CD4-positive, CD25-positive, alpha-beta regulatory T cell (primary cell): Measurements from ENCODE around the gene FAM168A. TPM values are rescaled to one million over a fixed set of nuclear protein-coding genes. Genes with fewer than 3 reads are reported as not detected.

Source experiments
- ATAC-seq, 2 donors: fragments of 150-1000 bp; cut with Tn5 transposase; one replicate each; pipeline ENCODE4 v1.10.0; 2021; ENCODE audit warnings: low read depth in 2 of 2, moderate number of reproducible peaks in 2 of 2, moderate library complexity in 1 of 2
- DNase-seq, 3 donors: peaks; one replicate each; pipeline versions ENCODE4 v3.0.0 to v3.0.0-alpha.2; 2012 to 2022; ENCODE audit warnings: mixed read lengths in 1 of 3
- H3K27ac ChIP-seq: one replicate; pipeline ENCODE4 v1.7.0; 2013; ENCODE audit warnings: mild to moderate bottlenecking, low read length; ENCODE audit not compliant: insufficient read depth, poor library complexity, severe bottlenecking
- H3K27me3 ChIP-seq: one replicate; pipeline ENCODE4 v1.7.0; 2013; ENCODE audit warnings: low read length; ENCODE audit not compliant: control insufficient read depth, insufficient read depth
- H3K36me3 ChIP-seq: one replicate; pipeline ENCODE4 v1.7.0; 2013; ENCODE audit warnings: mild to moderate bottlenecking, low read length, moderate library complexity; ENCODE audit not compliant: control insufficient read depth, insufficient read depth
- H3K4me1 ChIP-seq: 2 replicates; pipeline ENCODE4 v1.7.0; 2013; ENCODE audit warnings: mild to moderate bottlenecking, low read length; ENCODE audit not compliant: insufficient read depth, control insufficient read depth, poor library complexity, severe bottlenecking
- H3K4me3 ChIP-seq: one replicate; pipeline ENCODE4 v1.7.0; 2013; ENCODE audit warnings: low read depth, mild to moderate bottlenecking, low read length, moderate library complexity
- H3K9me3 ChIP-seq, 2 experiments: 1 replicate in 1 of 2; 2 replicates in 1 of 2; pipeline ENCODE4 v1.7.0; 2013; ENCODE audit warnings: low read length in 2 of 2, mild to moderate bottlenecking in 1 of 2, moderate library complexity in 1 of 2; ENCODE audit not compliant: control insufficient read depth in 2 of 2
- H3K27ac Mint-ChIP-seq, 3 donors: one replicate each; pipeline ENCODE4 v1.8.0; 2020 to 2022; ENCODE audit warnings: mild to moderate bottlenecking in 3 of 3, mixed read lengths in 3 of 3, moderate library complexity in 2 of 3
- H3K27me3 Mint-ChIP-seq: one replicate; pipeline ENCODE4 v1.8.0; 2022; ENCODE audit warnings: mild to moderate bottlenecking, mixed read lengths
- H3K36me3 Mint-ChIP-seq: one replicate; pipeline ENCODE4 v1.8.0; 2020; ENCODE audit warnings: mixed read lengths
- H3K4me1 Mint-ChIP-seq, 4 donors: one replicate each; pipeline ENCODE4 v1.8.0; 2020 to 2022; ENCODE audit warnings: mixed read lengths in 4 of 4, mild to moderate bottlenecking in 1 of 4
- H3K4me3 Mint-ChIP-seq, 4 donors: one replicate each; pipeline ENCODE4 v1.8.0; 2020 to 2022; ENCODE audit warnings: mild to moderate bottlenecking in 4 of 4, mixed read lengths in 4 of 4, moderate library complexity in 3 of 4
- H3K9me3 Mint-ChIP-seq, 7 donors: one replicate each; pipeline ENCODE4 v1.8.0; 2020 to 2022; ENCODE audit warnings: mixed read lengths in 7 of 7, mild to moderate bottlenecking in 3 of 7, moderate library complexity in 2 of 7
- polyA plus RNA-seq, 4 donors: library from polyadenylated mRNA; unstranded; fragments of 300-500 nt; fragmentation: Illumina TruSeq; gene quantifications; one replicate each; pipeline ENCODE4 v1.2.3, GENCODE V29; 2021
- total RNA-seq: library from RNA; stranded (reverse); gene quantifications from one replicate; pipeline ENCODE4 v1.2.3, GENCODE V29; 2022

The FAM168A gene
- total and polyA plus RNA-seq, 5 donors from 2014 or later: 1.5 to 21.3 (median 3.0) TPM

DNA sequence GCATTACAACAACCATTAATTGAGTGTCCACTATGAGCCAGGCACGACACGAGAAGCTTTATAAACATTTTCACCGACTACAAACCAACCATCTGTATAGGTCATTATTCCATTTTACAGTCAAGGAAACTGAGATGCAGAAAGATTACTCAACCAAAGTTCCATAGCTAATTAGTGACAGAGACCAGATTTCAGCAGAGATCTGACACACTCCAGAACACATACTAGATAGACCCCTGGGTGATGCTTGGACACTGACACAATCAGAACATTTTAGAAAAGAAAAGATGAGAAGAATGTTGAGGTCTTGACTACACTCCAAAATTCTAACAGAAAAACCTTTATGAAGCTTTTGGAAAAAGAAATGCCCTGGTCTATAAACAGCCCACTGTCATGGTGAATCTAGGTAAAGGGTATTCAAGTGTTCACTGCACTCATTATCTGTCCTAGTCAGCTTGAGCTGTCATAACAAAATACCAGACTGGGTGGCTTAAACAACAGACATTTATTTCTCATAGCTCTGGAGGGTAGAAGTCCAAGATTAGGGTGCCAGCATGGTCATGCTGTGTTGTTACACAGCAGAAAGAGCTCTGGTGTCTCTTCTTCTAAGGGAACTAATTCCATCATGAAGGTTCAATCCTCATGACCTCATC is 132.8 kb downstream of the FAM168A start:
- H3K27ac Mint-ChIP-seq: no peak overlapping the region
- H3K9me3 ChIP-seq: no peaks in the 10 kb centered on the region
- no peaks in the 10 kb centered on the region for H3K27me3 Mint-ChIP-seq
- peaks cover 0 to 13% (median 7%) of the 10 kb centered on the region in 4 donors for H3K4me1 Mint-ChIP-seq
- no peaks in the 10 kb centered on the region for H3K4me1 ChIP-seq
- no peak for DNase-seq
- H3K36me3 ChIP-seq: peaks cover 4% of the 10 kb centered on the region
- no peak overlapping the region for H3K27ac ChIP-seq
- H3K36me3 Mint-ChIP-seq: peaks cover 25% of the 10 kb centered on the region
- H3K9me3 Mint-ChIP-seq: no peaks in the 10 kb centered on the region
- no peak for ATAC-seq
- H3K27me3 ChIP-seq: no peaks in the 10 kb centered on the region
- H3K4me3 Mint-ChIP-seq: no peak overlapping the region
- no peak overlapping the region for H3K4me3 ChIP-seq

GRCh38 chr11:73464347-73464746 is 133.6 kb downstream of the FAM168A start:
- DNase-seq: no peak
- Histone ChIP-seq H3K9me3 (no peaks in the 10 kb centered on the region), H3K27ac (no peak overlapping the region), H3K4me3 (no peak overlapping the region), H3K27me3 (no peaks in the 10 kb centered on the region), H3K4me1 (no peaks in the 10 kb centered on the region), H3K36me3 (peaks cover 4% of the 10 kb centered on the region)
- Mint-ChIP-seq H3K27me3 (no peaks in the 10 kb centered on the region), H3K36me3 (peaks cover 28% of the 10 kb centered on the region), H3K4me1 (peaks cover 0 to 13% (median 6%) of the 10 kb centered on the region in 4 donors), H3K4me3 (no peak overlapping the region), H3K27ac (no peak overlapping the region), H3K9me3 (no peaks in the 10 kb centered on the region)
- no peak for ATAC-seq

DNA sequence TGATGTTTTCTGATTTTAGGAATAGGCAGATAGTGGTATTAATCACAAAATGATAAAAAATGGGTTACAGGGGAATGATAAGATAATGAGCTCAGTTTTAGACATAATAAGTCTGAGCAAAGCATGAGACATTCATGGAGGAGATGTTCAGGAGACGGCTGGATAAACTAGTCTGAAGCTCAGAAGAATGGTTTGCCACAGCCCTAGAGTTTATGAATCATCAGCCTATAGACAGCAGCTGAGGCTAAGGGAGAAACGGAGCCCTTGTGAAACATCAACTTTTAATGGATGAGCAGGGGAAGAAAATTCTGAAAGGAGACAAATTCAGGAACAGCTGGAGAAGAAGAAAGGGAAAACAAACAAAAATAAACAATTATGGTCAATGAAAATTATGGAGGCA is 134.6 kb downstream of the FAM168A start:
- peaks cover 0 to 13% (median 5%) of the 10 kb centered on the region in 4 donors for H3K4me1 Mint-ChIP-seq
- Histone ChIP-seq H3K27ac (no peak overlapping the region), H3K27me3 (no peaks in the 10 kb centered on the region), H3K36me3 (peaks cover 4% of the 10 kb centered on the region), H3K4me3 (no peak overlapping the region), H3K4me1 (no peaks in the 10 kb centered on the region), H3K9me3 (no peaks in the 10 kb centered on the region)
- no peaks in the 10 kb centered on the region for H3K27me3 Mint-ChIP-seq
- DNase-seq (no peak), ATAC-seq (no peak)
- no peak overlapping the region for H3K27ac Mint-ChIP-seq
- no peaks in the 10 kb centered on the region for H3K9me3 Mint-ChIP-seq
- H3K4me3 Mint-ChIP-seq: no peak overlapping the region
- peaks cover 28% of the 10 kb centered on the region for H3K36me3 Mint-ChIP-seq

GRCh38 chr11:73461964-73462363 is 135.9 kb downstream of the FAM168A start:
- H3K27ac ChIP-seq: no peak overlapping the region
- H3K4me3 ChIP-seq: no peak overlapping the region
- no peaks in the 10 kb centered on the region for H3K9me3 Mint-ChIP-seq

GRCh38 chr11:73461335-73461840 is 136.5 kb downstream of the FAM168A start:
- ATAC-seq (no peak), DNase-seq (no peak)
- Histone ChIP-seq H3K4me1 (no peaks in the 10 kb centered on the region), H3K27ac (no peak overlapping the region), H3K36me3 (peaks cover 2% of the 10 kb centered on the region), H3K4me3 (no peak overlapping the region), H3K9me3 (no peaks in the 10 kb centered on the region), H3K27me3 (no peaks in the 10 kb centered on the region)
- no peak overlapping the region for H3K4me3 Mint-ChIP-seq
- no peaks in the 10 kb centered on the region for H3K9me3 Mint-ChIP-seq
- H3K27ac Mint-ChIP-seq: no peak overlapping the region
- H3K27me3 Mint-ChIP-seq: no peaks in the 10 kb centered on the region
- peaks cover 0 to 19% (median 5%) of the 10 kb centered on the region in 4 donors for H3K4me1 Mint-ChIP-seq
- H3K36me3 Mint-ChIP-seq: peaks cover 31% of the 10 kb centered on the region

More at GRCh38 chr11:73461964-73462363, 135.9 kb downstream of the FAM168A start:
- DNase-seq (no peak), ATAC-seq (no peak)
- Mint-ChIP-seq H3K27me3 (no peaks in the 10 kb centered on the region), H3K36me3 (peaks cover 28% of the 10 kb centered on the region), H3K4me1 (peaks cover 0 to 14% (median 5%) of the 10 kb centered on the region in 4 donors), H3K27ac (no peak overlapping the region), H3K4me3 (no peak overlapping the region)
- Histone ChIP-seq H3K36me3 (peaks cover 2% of the 10 kb centered on the region), H3K9me3 (no peaks in the 10 kb centered on the region), H3K27me3 (no peaks in the 10 kb centered on the region), H3K4me1 (no peaks in the 10 kb centered on the region)

DNA sequence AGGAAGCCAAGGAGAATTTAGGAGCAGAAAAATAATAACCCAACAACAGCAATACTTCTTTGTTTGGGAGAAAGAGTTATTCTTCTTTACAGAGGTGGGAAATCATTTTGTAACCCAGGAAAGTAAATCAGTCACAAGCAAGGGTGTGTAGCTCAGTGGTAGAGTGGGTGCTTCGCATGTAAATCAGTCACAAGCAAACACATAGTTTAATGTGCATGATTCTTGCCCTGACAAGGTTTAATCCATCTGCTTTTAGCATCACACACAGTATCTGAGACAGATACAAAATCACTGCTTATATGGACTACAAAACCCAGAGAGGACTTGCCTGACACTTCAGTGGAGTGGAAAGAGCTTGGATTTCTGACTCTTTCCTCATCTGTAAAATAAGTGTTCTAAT is 139.7 kb downstream of the FAM168A start:
- Mint-ChIP-seq H3K27ac (no peak overlapping the region), H3K9me3 (no peaks in the 10 kb centered on the region), H3K4me3 (no peak overlapping the region), H3K4me1 (peaks cover 2 to 15% (median 4%) of the 10 kb centered on the region in 4 donors), H3K36me3 (peaks cover 32% of the 10 kb centered on the region), H3K27me3 (no peaks in the 10 kb centered on the region)
- H3K27me3 ChIP-seq: no peaks in the 10 kb centered on the region
- no peak overlapping the region for H3K4me3 ChIP-seq
- DNase-seq (no peak), ATAC-seq (no peak)
- H3K36me3 ChIP-seq: no peaks in the 10 kb centered on the region
- no peaks in the 10 kb centered on the region for H3K4me1 ChIP-seq
- no peak overlapping the region for H3K27ac ChIP-seq
- no peaks in the 10 kb centered on the region for H3K9me3 ChIP-seq

DNA sequence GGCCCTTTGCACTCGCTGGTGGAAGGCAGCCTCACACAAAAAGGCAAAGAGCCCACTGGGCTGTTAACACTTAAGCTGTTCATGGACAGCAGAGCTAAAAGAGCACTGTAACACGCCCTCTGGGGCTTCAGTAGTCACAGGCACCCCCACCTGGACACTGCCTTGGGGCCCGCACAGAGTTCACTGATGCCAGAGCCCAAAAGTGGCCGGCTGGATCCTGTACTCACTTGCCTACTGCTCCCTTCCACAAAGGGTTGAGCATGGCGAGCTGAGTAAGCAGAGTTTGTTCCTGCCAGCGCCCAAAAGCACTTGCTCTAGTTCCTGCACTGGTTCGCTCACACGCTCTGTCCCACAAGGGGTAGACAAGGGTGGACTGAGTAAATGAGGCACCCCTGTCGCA is 142.9 kb downstream of the FAM168A start:
- ATAC-seq (no peak), DNase-seq (no peak)
- Histone ChIP-seq H3K27ac (no peak overlapping the region), H3K36me3 (no peaks in the 10 kb centered on the region), H3K4me3 (no peak overlapping the region), H3K9me3 (no peaks in the 10 kb centered on the region), H3K4me1 (no peaks in the 10 kb centered on the region), H3K27me3 (no peaks in the 10 kb centered on the region)
- Mint-ChIP-seq H3K4me1 (peaks cover 0 to 7% (median 2%) of the 10 kb centered on the region in 4 donors), H3K36me3 (peaks cover 20% of the 10 kb centered on the region), H3K4me3 (no peak overlapping the region), H3K27me3 (no peaks in the 10 kb centered on the region), H3K27ac (no peak overlapping the region), H3K9me3 (no peaks in the 10 kb centered on the region)

- Mint-ChIP-seq H3K4me3 (no peak overlapping the region), H3K36me3 (peaks cover 19% of the 10 kb centered on the region), H3K27ac (no peak overlapping the region), H3K27me3 (no peaks in the 10 kb centered on the region), H3K4me1 (peaks cover 0 to 7% (median 2%) of the 10 kb centered on the region in 4 donors), H3K9me3 (peaks cover 0 to 1% (median 0%) of the 10 kb centered on the region in 7 donors)
- ATAC-seq (no peak), DNase-seq (no peak)
- H3K4me1 ChIP-seq: no peaks in the 10 kb centered on the region
- no peaks in the 10 kb centered on the region for H3K27me3 ChIP-seq
- no peak overlapping the region for H3K27ac ChIP-seq
- H3K9me3 ChIP-seq: no peaks in the 10 kb centered on the region
- no peak overlapping the region for H3K4me3 ChIP-seq
- H3K36me3 ChIP-seq: no peaks in the 10 kb centered on the region
Observed at GRCh38 chr11:73453562-73453961, 144.3 kb downstream of the FAM168A start.
